Neural cell (in vitro differentiated cells): Measurements from ENCODE around the gene RALGPS2. TPM values are rescaled to one million over a fixed set of nuclear protein-coding genes. Genes with fewer than 3 reads are reported as not detected.

Experiments used
- H2AFZ ChIP-seq: fragments of 200-600, 300-800 bp; sonication (generic), shearing (Covaris generic); 2 replicates; pipeline ENCODE4 v1.6.0; 2014; ENCODE audit warnings: low read depth, mild to moderate bottlenecking, antibody characterized with exemption, low read length, moderate library complexity
- H3F3A ChIP-seq: fragments of 200-600 bp; shearing (Covaris generic); 2 replicates; pipeline ENCODE4 v1.6.1; 2016; ENCODE audit warnings: mild to moderate bottlenecking, moderate library complexity, mixed read lengths, antibody characterized with exemption, low read length; ENCODE audit not compliant: insufficient read depth, poor library complexity, severe bottlenecking
- H3K27ac ChIP-seq: fragments of 200-600, 300-800 bp; sonication (generic), shearing (Covaris generic); 2 replicates; pipeline ENCODE4 v1.5.1; 2014; ENCODE audit warnings: mild to moderate bottlenecking, low read length, moderate library complexity
- H3K27me3 ChIP-seq: fragments of 300-800, 200-600 bp; sonication (generic), shearing (Covaris generic); 2 replicates; pipeline ENCODE4 v1.6.0; 2014; ENCODE audit warnings: mild to moderate bottlenecking, low read depth, low read length, moderate library complexity; ENCODE audit not compliant: insufficient read depth
- H3K36me3 ChIP-seq: fragments of 300-800, 200-600 bp; sonication (generic), shearing (Covaris generic); 2 replicates; pipeline ENCODE4 v1.5.1; 2014; ENCODE audit warnings: mild to moderate bottlenecking, antibody characterized with exemption, low read length, moderate library complexity; ENCODE audit not compliant: insufficient read depth
- H3K4me2 ChIP-seq: fragments of 300-800, 200-600 bp; sonication (generic), shearing (Covaris generic); 2 replicates; pipeline ENCODE4 v1.6.0; 2014; ENCODE audit warnings: mild to moderate bottlenecking, low read length
- H3K4me3 ChIP-seq: fragments of 300-800, 200-600 bp; sonication (generic), shearing (Covaris generic); 2 replicates; pipeline ENCODE4 v1.5.1; 2014; ENCODE audit warnings: mild to moderate bottlenecking, low read length, moderate library complexity
- H3K79me2 ChIP-seq: fragments of 200-600 bp; shearing (Covaris generic); replicated peaks from 2 replicates; pipeline ENCODE4 v1.6.0; 2014; ENCODE audit warnings: mild to moderate bottlenecking, low read length, moderate library complexity; ENCODE audit not compliant: insufficient read depth
- H3K9ac ChIP-seq: fragments of 300-800, 200-600 bp; sonication (generic), shearing (Covaris generic); 2 replicates; pipeline ENCODE4 v1.6.1; 2016; ENCODE audit warnings: mild to moderate bottlenecking, low read length, mixed read lengths
- H3K9me2 ChIP-seq: fragments of 200-600 bp; shearing (Covaris generic); 2 replicates; pipeline ENCODE4 v1.6.1; 2016; ENCODE audit warnings: mild to moderate bottlenecking, low read length, mixed read lengths; ENCODE audit not compliant: insufficient read depth
- H3K9me3 ChIP-seq: fragments of 200-600, 300-800 bp; sonication (generic), shearing (Covaris generic); 2 replicates; pipeline ENCODE4 v1.6.1; 2016; ENCODE audit warnings: mild to moderate bottlenecking, mixed run types, low read length, moderate library complexity, mixed read lengths
- H4K20me1 ChIP-seq: fragments of 200-600 bp; shearing (Covaris generic); 2 replicates; pipeline ENCODE4 v1.6.1; 2016; ENCODE audit warnings: mild to moderate bottlenecking, mixed run types; ENCODE audit not compliant: insufficient read depth
- CTCF ChIP-seq: fragments of 450-650 bp; IDR thresholded peaks from 2 replicates; pipeline ENCODE4 v1.5.1; 2014; ENCODE audit warnings: antibody characterized with exemption, mild to moderate bottlenecking, moderate library complexity; ENCODE audit not compliant: poor library complexity, severe bottlenecking
- EP300 ChIP-seq: fragments of 450-650 bp; conservative IDR thresholded peaks from 2 replicates; pipeline ENCODE4 v1.6.1; 2014; ENCODE audit warnings: antibody characterized with exemption, mild to moderate bottlenecking, moderate library complexity; ENCODE audit not compliant: poor library complexity, severe bottlenecking
- EZH2 ChIP-seq: fragments of 200-600, 300-800 bp; shearing (Covaris generic), sonication (generic); IDR thresholded peaks from 2 replicates; pipeline ENCODE4 v1.6.1; 2014; ENCODE audit warnings: antibody characterized with exemption, low read length, borderline replicate concordance, mild to moderate bottlenecking; ENCODE audit not compliant: insufficient read depth, poor library complexity, severe bottlenecking
- MXI1 ChIP-seq: fragments of 450-650 bp; conservative IDR thresholded peaks from 2 replicates; pipeline ENCODE4 v1.6.1; 2014; ENCODE audit warnings: antibody characterized with exemption, mild to moderate bottlenecking; ENCODE audit not compliant: poor library complexity, severe bottlenecking
- POLR2AphosphoS5 ChIP-seq: IDR thresholded peaks from 2 replicates; pipeline ENCODE4 v1.6.1; 2012
- RAD21 ChIP-seq: fragments of 450-650 bp; conservative IDR thresholded peaks from 2 replicates; pipeline ENCODE4 v1.6.1; 2014; ENCODE audit warnings: antibody characterized with exemption, mild to moderate bottlenecking, moderate library complexity
- SMC3 ChIP-seq: fragments of 450-650 bp; conservative IDR thresholded peaks from 2 replicates; pipeline ENCODE4 v1.6.1; 2014; ENCODE audit warnings: antibody characterized with exemption, mild to moderate bottlenecking, moderate library complexity; ENCODE audit not compliant: poor library complexity
- TAF1 ChIP-seq: IDR thresholded peaks from 2 replicates; pipeline ENCODE4 v1.6.1; 2012; ENCODE audit warnings: low read depth
- polyA plus RNA-seq: library from polyadenylated mRNA; depleted of rRNA; stranded (reverse); fragments of >200 nt; gene quantifications from 2 replicates; pipeline ENCODE4 v1.2.3, GENCODE V29; 2014
- TF ChIP-seq, protein P1 (sequence below): IDR thresholded peaks from 2 replicates; pipeline ENCODE4 v1.6.1; 2012; ENCODE audit warnings: borderline replicate concordance

The RALGPS2 gene
- polyA plus RNA-seq, 1 donor from 2014 or later: 26.6 TPM

DNA sequence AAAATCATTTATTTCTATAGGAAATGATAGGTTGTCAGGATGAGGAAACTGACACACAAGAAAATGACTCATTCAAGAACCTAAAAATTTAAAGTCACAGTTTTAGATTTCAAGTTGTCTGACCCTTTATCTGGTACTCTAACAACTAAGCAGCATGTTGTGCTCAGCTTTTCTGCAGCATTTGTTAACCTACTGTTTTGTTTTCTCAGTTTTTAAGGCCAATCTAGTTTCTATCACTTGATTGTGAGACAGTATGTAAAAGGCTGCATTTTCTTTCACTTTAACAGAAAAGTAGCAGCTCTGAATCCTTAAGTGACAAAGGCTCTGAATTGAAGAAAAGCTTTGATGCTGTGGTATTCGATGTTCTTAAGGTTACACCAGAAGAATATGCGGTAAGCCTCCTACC, 59.1 kb downstream of the RALGPS2 start:
- Histone ChIP-seq H3K36me3 (no peaks in the 10 kb centered on the region), H4K20me1 (no peaks in the 10 kb centered on the region), H3K79me2 (no peaks in the 10 kb centered on the region), H3K9me2 (no peaks in the 10 kb centered on the region), H3K27ac (no peak overlapping the region), H3K27me3 (no peaks in the 10 kb centered on the region), H3K9me3 (no peaks in the 10 kb centered on the region), H2AFZ (no peak overlapping the region), H3F3A (no peaks in the 10 kb centered on the region), H3K9ac (no peak overlapping the region), H3K4me3 (no peak overlapping the region), H3K4me2 (no peak overlapping the region)
- TF ChIP-seq SMC3 (no peak), RAD21 (no peak), POLR2AphosphoS5 (no peak), MXI1 (no peak), TAF1 (no peak), EZH2 (no peak), CTCF (no peak), EP300 (no peak)
- TF ChIP-seq, protein P1, sequence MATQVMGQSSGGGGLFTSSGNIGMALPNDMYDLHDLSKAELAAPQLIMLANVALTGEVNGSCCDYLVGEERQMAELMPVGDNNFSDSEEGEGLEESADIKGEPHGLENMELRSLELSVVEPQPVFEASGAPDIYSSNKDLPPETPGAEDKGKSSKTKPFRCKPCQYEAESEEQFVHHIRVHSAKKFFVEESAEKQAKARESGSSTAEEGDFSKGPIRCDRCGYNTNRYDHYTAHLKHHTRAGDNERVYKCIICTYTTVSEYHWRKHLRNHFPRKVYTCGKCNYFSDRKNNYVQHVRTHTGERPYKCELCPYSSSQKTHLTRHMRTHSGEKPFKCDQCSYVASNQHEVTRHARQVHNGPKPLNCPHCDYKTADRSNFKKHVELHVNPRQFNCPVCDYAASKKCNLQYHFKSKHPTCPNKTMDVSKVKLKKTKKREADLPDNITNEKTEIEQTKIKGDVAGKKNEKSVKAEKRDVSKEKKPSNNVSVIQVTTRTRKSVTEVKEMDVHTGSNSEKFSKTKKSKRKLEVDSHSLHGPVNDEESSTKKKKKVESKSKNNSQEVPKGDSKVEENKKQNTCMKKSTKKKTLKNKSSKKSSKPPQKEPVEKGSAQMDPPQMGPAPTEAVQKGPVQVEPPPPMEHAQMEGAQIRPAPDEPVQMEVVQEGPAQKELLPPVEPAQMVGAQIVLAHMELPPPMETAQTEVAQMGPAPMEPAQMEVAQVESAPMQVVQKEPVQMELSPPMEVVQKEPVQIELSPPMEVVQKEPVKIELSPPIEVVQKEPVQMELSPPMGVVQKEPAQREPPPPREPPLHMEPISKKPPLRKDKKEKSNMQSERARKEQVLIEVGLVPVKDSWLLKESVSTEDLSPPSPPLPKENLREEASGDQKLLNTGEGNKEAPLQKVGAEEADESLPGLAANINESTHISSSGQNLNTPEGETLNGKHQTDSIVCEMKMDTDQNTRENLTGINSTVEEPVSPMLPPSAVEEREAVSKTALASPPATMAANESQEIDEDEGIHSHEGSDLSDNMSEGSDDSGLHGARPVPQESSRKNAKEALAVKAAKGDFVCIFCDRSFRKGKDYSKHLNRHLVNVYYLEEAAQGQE: no peak

GRCh38 chr1:178792394-178792793, 67.3 kb downstream of the RALGPS2 start:
- no peaks in the 10 kb centered on the region for H4K20me1 ChIP-seq
- no peak overlapping the region for H2AFZ ChIP-seq
- TF ChIP-seq EP300 (no peak), TAF1 (no peak), EZH2 (no peak)
- TF ChIP-seq, protein P1: no peak

More at GRCh38 chr1:178792394-178792793, 67.3 kb downstream of the RALGPS2 start:
- H3K9me3 ChIP-seq: no peaks in the 10 kb centered on the region
- no peaks in the 10 kb centered on the region for H3K36me3 ChIP-seq
- no peak overlapping the region for H3K4me2 ChIP-seq
- no peaks in the 10 kb centered on the region for H3F3A ChIP-seq
- no peak overlapping the region for H3K9ac ChIP-seq
- H3K79me2 ChIP-seq: no peaks in the 10 kb centered on the region
- H3K4me3 ChIP-seq: no peak overlapping the region
- H3K27me3 ChIP-seq: no peaks in the 10 kb centered on the region
- H3K27ac ChIP-seq: no peak overlapping the region
- H3K9me2 ChIP-seq: no peaks in the 10 kb centered on the region
